Fibroblast of skin of left quadriceps (primary cell): ENCODE results near the gene SMURF1.
"Not testable (repeated sequence)": the region's sequence is repeated elsewhere in the genome, so short reads cannot be mapped to it uniquely, and the experiment has no call there.

Experiments
- DNase-seq, 2 experiments: peaks; one replicate each; pipeline ENCODE4 v3.0.0-alpha.2; 2013; ENCODE audit warnings: low read depth in 2 of 2

Gene SMURF1

GRCh38 chr7:99143853-99144672, at the start of gene SMURF1:
SMURF1 (minus strand) TSS chr7:99144108; CDS start chr7:99143780, 328 bp downstream.
- no peak for DNase-seq

GRCh38 chr7:99191869-99192596, 48.1 kb upstream of the SMURF1 start:
- DNase-seq = no peak

- no peak for DNase-seq
Measured at GRCh38 chr7:99190359-99191009, 46.6 kb upstream of the SMURF1 start.

GRCh38 chr7:99189222-99189621, 45.3 kb upstream of the SMURF1 start:
- DNase-seq = no peak

- no peak for DNase-seq
Measured at GRCh38 chr7:99188221-99188620, 44.3 kb upstream of the SMURF1 start.

GRCh38 chr7:99184532-99185218, 40.8 kb upstream of the SMURF1 start:
- no peak for DNase-seq

- DNase-seq = no peak
Measured at GRCh38 chr7:99180067-99180650, 36.3 kb upstream of the SMURF1 start.

- DNase-seq = no peak
Measured at GRCh38 chr7:99177165-99177564, 33.3 kb upstream of the SMURF1 start.

- DNase-seq = no peak
Measured at GRCh38 chr7:99173787-99174186, 29.9 kb upstream of the SMURF1 start.

- DNase-seq = no peak
Measured at GRCh38 chr7:99171731-99172130, 27.8 kb upstream of the SMURF1 start.

GRCh38 chr7:99170730-99171074, 26.8 kb upstream of the SMURF1 start:
- no peak for DNase-seq

- no peak for DNase-seq
Measured at GRCh38 chr7:99170065-99170729, 26.3 kb upstream of the SMURF1 start.

GRCh38 chr7:99167072-99167471, 23.2 kb upstream of the SMURF1 start:
- DNase-seq = no peak

- no peak for DNase-seq
Measured at GRCh38 chr7:99165816-99166215, 21.9 kb upstream of the SMURF1 start.

GRCh38 chr7:99163669-99164068, 19.8 kb upstream of the SMURF1 start:
- DNase-seq = not testable (repeated sequence)

GRCh38 chr7:99156649-99157048, 12.7 kb upstream of the SMURF1 start:
- no peak for DNase-seq

GRCh38 chr7:99155211-99155610, 11.3 kb upstream of the SMURF1 start:
- no peak for DNase-seq

GRCh38 chr7:99146979-99147378, 3.1 kb upstream of the SMURF1 start:
- DNase-seq = no peak

- DNase-seq = no peak
Measured at GRCh38 chr7:99143521-99143852, 421 bp downstream of the SMURF1 start.

- peak; percentile 78 to 81 for DNase-seq
Measured at GRCh38 chr7:99142727-99143520, 984 bp downstream of the SMURF1 start.
